BE2C (cell line): ENCODE results near the gene LACTBL1.

ENCODE experiments used
- DNase-seq: peaks from one replicate; pipeline ENCODE4 v3.0.0-alpha.2; 2020
- H3K27me3 ChIP-seq: fragments of 250-450 bp; sonication (Bioruptor Pico); 2 replicates; pipeline ENCODE4 v1.5.1; 2020; ENCODE audit warnings: mild to moderate bottlenecking
- H3K36me3 ChIP-seq: fragments of 250-450 bp; sonication (Bioruptor Pico); 2 replicates; pipeline ENCODE4 v1.5.1; 2020; ENCODE audit warnings: mild to moderate bottlenecking
- H3K4me1 ChIP-seq: fragments of 250-450 bp; sonication (Bioruptor Pico); 2 replicates; pipeline ENCODE4 v1.5.1; 2020
- H3K4me3 ChIP-seq: 2 replicates; pipeline ENCODE4 v1.5.1; 2011; ENCODE audit warnings: low read depth, low read length
- H3K9me3 ChIP-seq: fragments of 250-450 bp; sonication (Bioruptor Pico); 2 replicates; pipeline ENCODE4 v1.5.1; 2020
- TF ChIP-seq, protein P1 (sequence below): IDR thresholded peaks from 2 replicates; pipeline ENCODE4 v1.5.1; 2012; ENCODE audit warnings: mild to moderate bottlenecking, low read depth, low read length

Gene LACTBL1

DNA sequence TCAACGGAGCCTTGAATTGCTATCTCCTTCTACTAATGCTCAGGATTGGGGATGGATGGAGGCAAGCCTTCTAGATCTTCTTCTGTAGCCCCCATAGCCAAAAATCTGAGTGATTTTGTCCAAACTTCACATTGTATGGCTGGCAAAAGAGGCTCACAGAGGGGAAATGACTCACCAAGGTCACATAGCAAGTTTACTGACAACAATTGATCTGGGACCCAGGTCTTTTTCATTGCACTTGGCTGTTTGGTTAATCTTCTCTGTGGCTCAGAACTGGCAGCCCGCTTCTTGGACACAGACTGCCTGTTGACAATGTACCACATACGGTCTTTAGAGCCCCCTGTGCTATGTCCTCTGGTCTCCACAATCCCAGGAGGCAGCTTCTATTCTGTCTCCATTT lies 3.0 kb upstream of the LACTBL1 start:
- no peaks in the 10 kb centered on the region for H3K4me1 ChIP-seq
- no peaks in the 10 kb centered on the region for H3K27me3 ChIP-seq
- no peak for DNase-seq
- no peaks in the 10 kb centered on the region for H3K36me3 ChIP-seq
- TF ChIP-seq, protein P1, sequence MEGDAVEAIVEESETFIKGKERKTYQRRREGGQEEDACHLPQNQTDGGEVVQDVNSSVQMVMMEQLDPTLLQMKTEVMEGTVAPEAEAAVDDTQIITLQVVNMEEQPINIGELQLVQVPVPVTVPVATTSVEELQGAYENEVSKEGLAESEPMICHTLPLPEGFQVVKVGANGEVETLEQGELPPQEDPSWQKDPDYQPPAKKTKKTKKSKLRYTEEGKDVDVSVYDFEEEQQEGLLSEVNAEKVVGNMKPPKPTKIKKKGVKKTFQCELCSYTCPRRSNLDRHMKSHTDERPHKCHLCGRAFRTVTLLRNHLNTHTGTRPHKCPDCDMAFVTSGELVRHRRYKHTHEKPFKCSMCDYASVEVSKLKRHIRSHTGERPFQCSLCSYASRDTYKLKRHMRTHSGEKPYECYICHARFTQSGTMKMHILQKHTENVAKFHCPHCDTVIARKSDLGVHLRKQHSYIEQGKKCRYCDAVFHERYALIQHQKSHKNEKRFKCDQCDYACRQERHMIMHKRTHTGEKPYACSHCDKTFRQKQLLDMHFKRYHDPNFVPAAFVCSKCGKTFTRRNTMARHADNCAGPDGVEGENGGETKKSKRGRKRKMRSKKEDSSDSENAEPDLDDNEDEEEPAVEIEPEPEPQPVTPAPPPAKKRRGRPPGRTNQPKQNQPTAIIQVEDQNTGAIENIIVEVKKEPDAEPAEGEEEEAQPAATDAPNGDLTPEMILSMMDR: no peak
- H3K4me3 ChIP-seq: no peak overlapping the region
- no peaks in the 10 kb centered on the region for H3K9me3 ChIP-seq

DNA sequence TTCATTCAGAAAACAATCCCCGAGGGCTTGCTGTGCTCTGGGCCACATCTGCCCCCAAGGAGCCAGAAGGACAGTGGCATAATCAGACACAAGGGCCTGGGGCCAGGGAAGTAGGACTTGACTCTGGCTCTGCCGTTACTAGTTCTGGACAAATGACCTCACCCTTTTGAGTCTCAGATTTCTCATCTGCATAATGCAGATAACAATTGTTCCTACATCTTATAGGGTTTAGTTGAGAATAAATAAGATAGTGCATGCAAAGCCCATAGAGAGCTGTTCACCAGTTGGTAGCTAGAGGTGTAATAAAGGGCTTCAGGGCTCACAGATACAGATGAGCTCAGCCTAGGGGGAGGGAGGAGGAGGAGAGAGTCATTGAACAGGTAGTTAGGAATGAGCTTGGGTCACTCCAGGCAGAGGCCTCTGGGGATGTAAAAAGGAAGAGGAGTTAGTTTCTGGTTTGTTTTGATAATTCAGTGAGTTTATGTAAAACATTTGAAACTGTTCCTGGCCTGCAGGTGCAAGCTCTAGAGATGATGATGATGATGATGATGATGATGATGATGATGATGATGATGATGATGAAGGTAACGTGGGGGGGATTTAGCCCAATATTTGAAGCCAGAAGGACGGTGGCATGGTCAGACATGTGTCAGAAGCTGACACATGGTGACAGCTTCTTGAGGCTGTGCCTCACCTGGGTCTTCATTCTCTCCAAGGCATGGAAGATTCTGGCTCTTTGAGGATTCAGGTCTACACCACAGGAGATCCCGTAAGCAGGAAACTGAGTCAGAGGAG lies 858 bp downstream of the LACTBL1 start:
- Histone ChIP-seq H3K27me3 (no peaks in the 10 kb centered on the region), H3K4me1 (no peaks in the 10 kb centered on the region), H3K36me3 (no peaks in the 10 kb centered on the region), H3K9me3 (no peaks in the 10 kb centered on the region), H3K4me3 (no peak overlapping the region)
- DNase-seq: no peak
- TF ChIP-seq, protein P1: no peak

DNA sequence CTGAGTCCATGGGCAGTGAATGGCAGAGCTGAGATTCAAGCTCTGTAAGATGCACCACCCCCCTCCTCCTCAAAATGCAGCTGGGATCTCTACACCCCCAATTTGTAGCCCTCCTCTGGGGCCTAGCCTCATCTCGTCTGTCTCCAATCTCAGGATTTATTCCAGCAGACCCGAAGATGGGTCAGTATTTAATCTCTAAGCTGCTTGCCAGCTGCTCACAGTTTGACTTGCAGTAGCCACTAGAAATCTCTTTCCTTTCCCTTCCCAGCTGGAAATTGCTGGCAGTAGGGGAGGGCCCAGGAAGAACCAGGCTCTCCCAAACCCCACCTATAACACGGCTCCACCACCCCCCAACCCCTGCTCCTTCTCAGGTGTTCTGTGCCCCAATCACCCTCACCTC lies 1.5 kb downstream of the LACTBL1 start:
- TF ChIP-seq, protein P1: no peak
- Histone ChIP-seq H3K27me3 (no peaks in the 10 kb centered on the region), H3K4me1 (no peaks in the 10 kb centered on the region), H3K36me3 (no peaks in the 10 kb centered on the region), H3K4me3 (no peak overlapping the region), H3K9me3 (no peaks in the 10 kb centered on the region)
- DNase-seq: no peak

DNA sequence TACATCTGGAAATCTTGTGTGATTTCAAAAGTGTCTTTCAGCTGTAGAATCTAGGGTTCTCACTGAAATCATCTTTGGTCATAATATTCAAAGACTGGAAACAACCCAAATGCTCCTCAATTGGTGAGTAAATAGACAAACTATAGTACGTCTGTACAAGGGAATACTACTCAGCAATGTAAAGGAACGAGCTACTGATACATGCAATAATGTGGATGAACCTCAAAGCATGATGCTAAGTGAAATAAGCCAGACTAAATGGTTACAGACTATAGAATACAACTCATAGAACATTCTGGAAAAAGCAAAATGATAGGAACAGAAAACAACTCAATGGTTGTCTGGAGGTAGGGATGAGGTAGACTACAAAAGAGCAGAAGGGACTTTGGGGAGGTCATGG lies 2.6 kb downstream of the LACTBL1 start:
- no peaks in the 10 kb centered on the region for H3K4me1 ChIP-seq
- TF ChIP-seq, protein P1: no peak
- no peak for DNase-seq
- no peak overlapping the region for H3K4me3 ChIP-seq
- H3K9me3 ChIP-seq: no peaks in the 10 kb centered on the region
- H3K27me3 ChIP-seq: no peaks in the 10 kb centered on the region
- H3K36me3 ChIP-seq: no peaks in the 10 kb centered on the region

DNA sequence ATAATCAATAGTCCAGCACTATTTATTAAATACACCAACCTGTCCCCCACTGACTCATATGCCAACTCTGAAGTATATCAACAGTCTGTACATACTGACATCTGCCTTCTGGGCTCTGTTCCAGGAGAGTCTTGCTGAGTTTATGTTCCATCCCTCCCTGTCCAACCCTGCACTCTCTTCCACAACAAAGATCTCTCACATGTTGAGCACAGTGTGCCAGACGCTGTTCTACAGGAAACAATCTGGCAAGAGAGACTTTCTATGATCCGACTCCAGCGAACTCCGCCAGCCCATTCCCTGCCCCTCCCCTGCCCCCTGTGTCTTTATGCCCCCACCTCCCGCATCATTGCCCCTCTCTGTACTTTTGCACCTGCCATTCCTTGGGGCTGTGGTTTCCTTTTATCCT lies 3.4 kb downstream of the LACTBL1 start:
- no peaks in the 10 kb centered on the region for H3K27me3 ChIP-seq
- H3K9me3 ChIP-seq: no peaks in the 10 kb centered on the region
- TF ChIP-seq, protein P1: no peak
- H3K36me3 ChIP-seq: no peaks in the 10 kb centered on the region
- H3K4me1 ChIP-seq: no peaks in the 10 kb centered on the region
- DNase-seq: peak; percentile 56
- no peak overlapping the region for H3K4me3 ChIP-seq

DNA sequence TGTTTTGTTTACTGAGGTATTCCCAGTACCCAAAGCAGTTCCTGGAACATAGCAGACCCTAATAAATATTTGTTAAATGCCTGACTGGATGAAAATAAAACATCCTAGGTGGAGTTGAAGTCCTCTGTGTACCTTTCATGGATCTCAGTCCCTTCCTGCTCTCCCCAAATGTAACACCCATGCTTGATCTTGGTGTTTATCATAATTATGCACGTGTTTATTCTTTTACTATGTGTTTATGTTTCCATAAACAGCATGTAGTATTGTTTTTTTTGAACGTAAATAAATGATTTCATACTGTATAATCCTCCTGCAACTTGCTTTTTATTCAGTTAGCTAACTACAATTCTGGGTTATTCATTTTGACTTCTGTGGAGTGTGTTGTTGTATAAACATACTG lies 4.8 kb downstream of the LACTBL1 start:
- Histone ChIP-seq H3K4me3 (no peak overlapping the region), H3K4me1 (no peaks in the 10 kb centered on the region), H3K9me3 (no peaks in the 10 kb centered on the region), H3K27me3 (no peaks in the 10 kb centered on the region), H3K36me3 (no peaks in the 10 kb centered on the region)
- TF ChIP-seq, protein P1: no peak
- no peak for DNase-seq
